ENCODE measurements around the gene AKNA.

Gene AKNA

DNA sequence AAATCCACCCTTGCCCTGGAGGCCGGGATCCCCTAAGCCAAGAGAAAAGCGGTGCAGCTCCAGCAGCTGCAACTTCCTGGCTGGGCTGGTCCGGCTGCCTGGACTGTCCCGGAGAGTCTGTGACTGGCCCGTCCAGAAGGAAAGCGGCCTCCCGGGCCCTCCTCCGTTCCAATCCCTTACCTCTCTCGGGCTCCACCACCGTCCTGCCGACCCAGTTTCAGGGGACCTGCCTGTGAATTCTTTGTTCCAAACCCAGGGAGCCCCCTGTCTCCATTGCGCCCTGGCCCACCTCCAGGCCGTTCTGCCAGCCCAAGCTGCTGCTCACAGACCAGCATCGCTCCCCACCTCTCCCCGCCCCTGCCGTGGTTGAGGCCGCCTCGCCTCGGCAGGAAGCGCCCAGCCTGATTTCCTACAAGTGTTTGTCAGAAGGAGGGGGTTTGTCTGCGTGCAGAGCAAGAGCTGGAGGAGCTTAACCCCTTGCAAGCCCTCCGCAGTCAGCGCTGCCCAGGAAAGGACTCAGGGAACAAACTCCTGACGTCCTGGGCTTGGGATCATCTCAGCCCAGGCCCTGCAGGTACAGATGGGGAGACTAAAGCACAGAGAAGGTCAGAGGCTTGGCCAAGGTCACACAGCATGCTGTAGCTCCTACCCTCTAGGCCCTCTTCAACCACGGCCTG, at the start of gene AKNA:
Gene AKNA, minus strand, starts transcription at position 303 of the 677 bp plus-strand sequence. CDS start 6,649 bp downstream, outside the sequence.
- peak; percentile 83 for DNase-seq

DNA sequence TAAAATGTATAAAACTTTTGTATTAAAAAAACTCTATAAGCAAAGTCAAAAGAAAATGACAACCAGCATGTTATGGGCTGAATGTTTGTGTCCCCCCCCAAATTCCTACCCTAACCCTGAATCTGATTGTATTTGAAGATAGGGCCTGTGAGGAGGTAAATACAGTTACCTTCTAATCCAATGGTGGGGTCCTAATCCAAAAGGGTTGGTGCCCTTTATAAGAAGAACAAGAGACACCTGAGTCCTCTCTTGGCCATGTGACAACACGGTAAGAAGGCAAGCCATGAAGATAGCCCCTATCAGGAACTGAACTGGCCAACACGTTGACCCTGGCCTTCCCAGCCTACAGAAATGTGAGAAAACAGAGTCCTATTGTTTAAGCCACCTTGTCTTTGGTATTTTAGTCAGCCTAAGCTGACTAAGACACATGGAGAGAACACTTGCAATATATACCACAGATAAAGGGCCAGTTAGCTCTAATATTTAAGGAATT, 49.7 kb upstream of the AKNA start:
- no peak for DNase-seq

DNA sequence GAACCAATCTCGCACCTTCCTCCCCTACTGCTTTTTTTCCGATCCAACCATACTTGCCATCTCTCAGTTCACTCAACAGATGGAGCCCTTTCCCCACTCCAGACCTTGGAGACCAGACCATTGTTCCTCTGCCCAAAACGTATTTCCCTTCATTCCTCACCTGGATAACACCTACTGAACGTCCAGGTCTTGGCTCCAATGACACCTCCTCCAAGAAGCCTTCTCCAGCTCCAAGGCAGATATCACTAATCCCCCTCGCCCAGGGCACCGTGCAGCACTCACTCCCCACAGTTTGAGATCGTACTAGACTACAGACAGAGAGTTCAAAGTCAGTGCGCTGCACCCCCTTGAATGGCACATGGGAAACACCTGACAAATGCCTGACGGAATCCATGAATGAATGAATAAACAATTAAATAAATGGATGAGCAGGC, 47.1 kb upstream of the AKNA start:
- no peak for DNase-seq

DNA sequence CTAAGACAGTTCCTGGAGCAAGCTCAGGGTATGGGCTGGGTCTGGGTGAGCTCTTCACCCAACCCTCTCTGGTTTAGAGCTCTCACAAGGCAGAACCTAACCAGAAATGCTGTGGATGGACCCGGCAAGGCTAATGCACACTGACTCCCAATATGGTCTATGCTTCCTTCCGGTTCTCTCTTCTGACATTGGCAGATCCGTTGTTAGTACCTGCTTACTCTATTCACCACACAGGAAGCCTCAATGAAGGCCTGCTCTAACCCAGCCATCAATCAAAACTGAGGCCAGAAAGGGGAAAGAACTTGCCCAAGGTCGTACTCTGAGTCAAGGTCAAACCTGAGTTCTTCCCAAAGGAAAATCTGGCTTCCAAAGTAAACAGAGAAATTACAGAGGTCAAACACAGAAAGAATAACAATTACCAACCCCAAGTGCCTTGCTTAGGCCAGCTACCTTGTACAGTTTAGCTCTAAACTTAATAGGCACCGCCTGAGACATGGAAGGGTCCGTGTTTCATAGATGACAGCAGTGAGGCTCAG, 46.0 kb upstream of the AKNA start:
- no peak for DNase-seq

- DNase-seq, result no peak
Measured at GRCh38 chr9:114433086-114433485, 45.3 kb upstream of the AKNA start.

GRCh38 chr9:114432323-114433067, 44.7 kb upstream of the AKNA start:
- DNase-seq, result no peak

- no peak for DNase-seq
Measured at GRCh38 chr9:114431770-114432169, 44.0 kb upstream of the AKNA start.

DNA sequence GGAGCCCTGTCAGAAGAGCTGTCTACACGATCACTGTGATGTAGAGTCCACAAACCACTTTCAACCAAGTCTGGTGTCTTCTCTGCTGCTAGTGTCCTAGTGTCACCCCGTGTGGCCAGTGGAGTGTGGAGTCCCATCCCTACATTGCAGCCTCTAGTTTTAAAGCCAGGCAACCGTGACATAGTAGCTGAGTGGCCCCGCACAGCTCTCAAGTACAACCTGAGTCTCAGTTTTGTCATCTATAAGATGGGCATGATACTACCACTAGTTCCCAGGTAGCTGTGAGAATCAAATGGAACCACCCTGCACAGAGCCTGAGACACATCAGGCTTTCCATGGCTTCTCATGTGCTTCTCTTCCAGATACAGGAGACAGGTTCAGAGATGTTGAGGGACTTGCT, 43.2 kb upstream of the AKNA start:
- no peak for DNase-seq

- no peak for DNase-seq
Measured at GRCh38 chr9:114430457-114430856, 42.7 kb upstream of the AKNA start.

- no peak for DNase-seq
Measured at GRCh38 chr9:114429488-114429887, 41.7 kb upstream of the AKNA start.

- no peak for DNase-seq
Measured at GRCh38 chr9:114428466-114428865, 40.7 kb upstream of the AKNA start.

GRCh38 chr9:114427644-114428043, 39.9 kb upstream of the AKNA start:
- no peak for DNase-seq

- DNase-seq, result no peak
Measured at GRCh38 chr9:114426046-114426948, 38.5 kb upstream of the AKNA start.

DNA sequence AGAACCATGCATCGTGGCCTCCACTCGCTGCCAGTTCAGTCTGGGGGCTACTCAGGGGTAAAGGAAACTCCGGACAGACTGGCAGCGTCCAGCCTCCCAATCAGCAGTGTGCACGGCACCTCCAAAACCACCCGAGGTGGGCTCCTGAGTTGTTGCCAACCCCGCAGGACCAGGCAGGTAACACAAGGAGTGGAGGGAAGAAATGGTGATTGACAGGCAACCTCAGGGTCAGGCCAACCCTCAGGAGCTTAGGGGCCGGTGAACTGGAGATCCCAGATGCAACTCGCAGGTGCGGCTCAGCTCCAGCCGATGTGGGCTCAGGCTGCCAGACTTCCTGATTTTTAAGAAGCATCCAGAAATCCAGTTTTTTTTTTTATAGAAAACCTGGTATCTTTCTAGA, 37.3 kb upstream of the AKNA start:
- no peak for DNase-seq

- no peak for DNase-seq
Measured at GRCh38 chr9:114424126-114424525, 36.3 kb upstream of the AKNA start.

- no peak for DNase-seq
Measured at GRCh38 chr9:114423181-114423580, 35.4 kb upstream of the AKNA start.

DNA sequence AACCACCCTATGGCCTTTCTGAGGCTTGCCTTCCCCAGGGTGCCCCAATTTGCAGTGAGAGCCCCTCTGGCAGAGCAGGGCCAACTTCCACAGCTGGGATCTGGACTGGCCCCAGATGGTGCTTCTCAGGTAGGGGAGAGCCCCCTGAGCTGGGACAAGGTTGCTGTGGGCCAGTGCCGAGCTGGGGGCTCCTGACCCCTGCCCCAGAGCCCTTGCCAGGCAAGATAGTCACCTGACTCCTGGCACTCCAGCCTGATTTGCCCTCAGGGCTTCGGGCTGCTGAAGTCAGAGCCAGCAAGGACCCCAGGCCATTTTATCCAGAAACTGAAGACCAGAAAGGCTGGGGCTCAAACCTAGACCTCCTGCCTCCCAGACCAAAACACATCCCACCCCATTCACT, 33.4 kb upstream of the AKNA start:
- DNase-seq, result no peak

DNA sequence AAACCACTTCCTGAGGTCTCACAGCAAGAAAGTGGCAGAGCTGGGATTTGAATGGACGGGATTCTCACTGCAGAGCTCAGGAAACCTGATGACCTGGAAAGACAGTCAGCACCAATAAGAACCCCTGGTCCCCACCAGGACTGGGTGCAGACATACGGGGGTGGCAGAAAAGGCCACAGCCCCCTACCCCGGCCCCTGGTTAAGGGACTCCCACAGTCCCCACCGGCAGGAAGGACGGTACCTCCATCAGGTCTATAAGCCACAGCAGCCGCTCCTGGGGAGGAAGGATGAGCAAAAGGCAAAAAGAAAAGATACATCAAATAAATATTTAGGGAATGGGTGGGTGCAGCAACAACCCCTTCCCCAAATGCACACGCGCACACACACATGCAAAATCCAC, 32.0 kb upstream of the AKNA start:
- DNase-seq, result no peak

- DNase-seq, result no peak
Measured at GRCh38 chr9:114418053-114418452, 30.3 kb upstream of the AKNA start.

- DNase-seq, result no peak
Measured at GRCh38 chr9:114417511-114417910, 29.7 kb upstream of the AKNA start.

GRCh38 chr9:114416906-114417305, 29.1 kb upstream of the AKNA start:
- DNase-seq, result no peak

GRCh38 chr9:114416290-114416689, 28.5 kb upstream of the AKNA start:
- DNase-seq, result no peak

DNA sequence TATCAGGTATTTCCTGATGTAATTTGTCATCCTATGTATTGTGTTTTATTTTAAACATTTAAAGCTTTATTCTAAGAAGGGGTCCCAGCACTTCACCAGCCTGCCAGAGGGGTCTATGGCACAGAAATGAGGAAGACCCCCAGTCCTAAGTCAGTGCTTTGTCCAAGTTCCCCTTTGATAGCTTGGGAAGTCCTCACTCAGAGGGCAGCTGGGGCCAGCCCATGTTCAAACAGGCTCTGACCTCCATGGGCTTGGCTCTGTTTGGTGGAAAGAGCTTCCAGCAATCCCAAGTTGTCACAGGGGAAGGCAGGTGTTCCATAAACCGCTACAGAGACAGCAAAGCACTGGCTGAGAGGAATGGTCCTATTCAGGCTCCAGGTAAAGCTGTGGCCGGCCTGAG, 26.6 kb upstream of the AKNA start:
- DNase-seq, result no peak

Data from activated CD8-positive, alpha-beta memory T cell treated with anti-CD3 and anti-CD28 coated beads, Interleukin-2, amount 50 U/mL, for 4 hours (primary cell).